ENCODE results near the gene MAP7D1. TPM values are rescaled to one million over a fixed set of nuclear protein-coding genes. Genes with fewer than 3 reads are reported as not detected.
"Not testable (repeated sequence)": the region's sequence is repeated elsewhere in the genome, so short reads cannot be mapped to it uniquely, and the experiment has no call there.

Gene MAP7D1
- total RNA-seq, 1 donor from 2014 or later, result 93.8 TPM

- no peak for DNase-seq (ENCODE audit: extremely low spot score in 2 of 2)
- Histone ChIP-seq H3K9me3 (no peaks in the 10 kb centered on the region), H3K27me3 (no peaks in the 10 kb centered on the region), H3K4me1 (peaks cover 73% of the 10 kb centered on the region), H3K36me3 (no peaks in the 10 kb centered on the region), H3K4me3 (peak overlapping the region; percentile 94 to 99), H3K27ac (peak overlapping the region; percentile 100)
- intact Hi-C loops (cut with DNase I), result loop anchor here (10.0 kb wide), 3 partner anchors 67 to 227 kb away; partner anchors contain the start of genes STK40 and THRAP3
- no peak for TF ChIP-seq POLR2A (IDR thresholded peaks at IDR 0.05)
- TF ChIP-seq, protein P1, sequence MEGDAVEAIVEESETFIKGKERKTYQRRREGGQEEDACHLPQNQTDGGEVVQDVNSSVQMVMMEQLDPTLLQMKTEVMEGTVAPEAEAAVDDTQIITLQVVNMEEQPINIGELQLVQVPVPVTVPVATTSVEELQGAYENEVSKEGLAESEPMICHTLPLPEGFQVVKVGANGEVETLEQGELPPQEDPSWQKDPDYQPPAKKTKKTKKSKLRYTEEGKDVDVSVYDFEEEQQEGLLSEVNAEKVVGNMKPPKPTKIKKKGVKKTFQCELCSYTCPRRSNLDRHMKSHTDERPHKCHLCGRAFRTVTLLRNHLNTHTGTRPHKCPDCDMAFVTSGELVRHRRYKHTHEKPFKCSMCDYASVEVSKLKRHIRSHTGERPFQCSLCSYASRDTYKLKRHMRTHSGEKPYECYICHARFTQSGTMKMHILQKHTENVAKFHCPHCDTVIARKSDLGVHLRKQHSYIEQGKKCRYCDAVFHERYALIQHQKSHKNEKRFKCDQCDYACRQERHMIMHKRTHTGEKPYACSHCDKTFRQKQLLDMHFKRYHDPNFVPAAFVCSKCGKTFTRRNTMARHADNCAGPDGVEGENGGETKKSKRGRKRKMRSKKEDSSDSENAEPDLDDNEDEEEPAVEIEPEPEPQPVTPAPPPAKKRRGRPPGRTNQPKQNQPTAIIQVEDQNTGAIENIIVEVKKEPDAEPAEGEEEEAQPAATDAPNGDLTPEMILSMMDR (IDR thresholded peaks at IDR 0.05), result no peak
- TF ChIP-seq POLR2AphosphoS5 (IDR thresholded peaks at IDR 0.05; ENCODE audit: insufficient read depth in 1 of 2, low read depth in 1 of 2), result no peak
Measured at GRCh38 chr1:36157973-36158826, 2.2 kb downstream of the MAP7D1 start.

GRCh38 chr1:36158827-36159252 is 2.9 kb downstream of the MAP7D1 start:
- H3K4me1 ChIP-seq, result peaks cover 77% of the 10 kb centered on the region

DNA sequence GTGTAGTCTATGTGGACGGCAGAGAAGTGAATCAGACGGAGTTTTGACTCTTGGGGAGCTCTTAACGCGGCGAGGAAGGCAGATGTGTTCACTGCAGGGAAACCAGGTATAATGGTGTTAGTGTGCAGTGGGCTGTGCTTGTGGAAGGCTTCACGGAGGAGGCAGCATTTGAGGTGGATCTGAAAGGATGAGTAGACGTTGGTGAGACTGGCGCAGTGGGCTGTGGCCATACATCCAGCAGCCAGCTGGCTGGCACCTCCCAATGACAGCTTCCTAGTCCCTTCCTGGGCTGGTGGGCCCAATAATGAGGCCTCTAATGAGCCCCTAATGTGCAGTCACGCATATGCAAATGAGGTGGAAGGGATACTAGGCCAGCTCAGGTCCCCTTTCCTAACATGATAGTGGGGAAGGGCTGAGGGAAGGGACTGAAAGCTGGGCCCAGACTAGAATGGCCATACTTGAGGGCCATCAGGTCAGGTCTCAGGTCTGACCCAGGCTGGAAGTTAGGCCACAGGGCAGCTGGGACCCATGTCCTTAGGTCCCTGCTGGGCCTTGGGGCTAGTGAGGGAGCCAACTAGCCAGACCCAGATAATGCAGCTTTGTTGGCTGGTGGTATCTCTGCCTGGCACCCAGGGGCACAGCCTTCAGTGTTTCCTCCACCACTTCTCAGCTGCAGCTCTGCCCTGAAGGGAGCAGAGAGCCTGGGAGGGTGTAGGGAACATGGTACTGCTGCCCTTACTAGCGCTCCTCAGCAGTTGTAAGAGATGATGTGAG is 3.8 kb downstream of the MAP7D1 start:
- no peaks in the 10 kb centered on the region for H3K9me3 ChIP-seq
- H3K27me3 ChIP-seq, result no peaks in the 10 kb centered on the region
- TF ChIP-seq POLR2A (IDR thresholded peaks at IDR 0.05) (no peak), POLR2AphosphoS5 (IDR thresholded peaks at IDR 0.05; ENCODE audit: insufficient read depth in 1 of 2, low read depth in 1 of 2) (no peak)
- TF ChIP-seq, protein P1 (IDR thresholded peaks at IDR 0.05), result no peak
- H3K27ac ChIP-seq, result peak overlapping the region; percentile 90
- H3K4me1 ChIP-seq, result peaks cover 83% of the 10 kb centered on the region
- no peak for DNase-seq (ENCODE audit: extremely low spot score in 2 of 2)
- H3K36me3 ChIP-seq, result no peaks in the 10 kb centered on the region
- intact Hi-C loops (cut with DNase I), result loop anchor here (10.0 kb wide), 3 partner anchors 65 to 225 kb away; partner anchors contain the start of genes STK40 and THRAP3
- peak overlapping the region in 1 of 2 donors; percentile 56 for H3K4me3 ChIP-seq

More at GRCh38 chr1:36158827-36159252, 2.9 kb downstream of the MAP7D1 start:
- not testable (repeated sequence) for H3K27me3 ChIP-seq; H3K9me3 ChIP-seq; H3K4me3 ChIP-seq; DNase-seq (ENCODE audit: extremely low spot score in 2 of 2); H3K36me3 ChIP-seq
- H3K27ac ChIP-seq, result peak overlapping the region; percentile 100
- intact Hi-C loops (cut with DNase I), result loop anchor here (10.0 kb wide), 3 partner anchors 66 to 226 kb away; partner anchors contain the start of genes STK40 and THRAP3

- H3K4me3 ChIP-seq, result peak overlapping the region; percentile 39 to 56
Measured at GRCh38 chr1:36160388-36160948, 4.5 kb downstream of the MAP7D1 start.

More at GRCh38 chr1:36160388-36160948, 4.5 kb downstream of the MAP7D1 start:
- H3K36me3 ChIP-seq, result no peaks in the 10 kb centered on the region
- H3K27me3 ChIP-seq, result no peaks in the 10 kb centered on the region
- H3K9me3 ChIP-seq, result no peaks in the 10 kb centered on the region
- TF ChIP-seq, protein P1 (IDR thresholded peaks at IDR 0.05), result no peak
- TF ChIP-seq POLR2AphosphoS5 (IDR thresholded peaks at IDR 0.05; ENCODE audit: insufficient read depth in 1 of 2, low read depth in 1 of 2) (no peak), POLR2A (IDR thresholded peaks at IDR 0.05) (no peak)
- DNase-seq (ENCODE audit: extremely low spot score in 2 of 2), result no peak
- H3K27ac ChIP-seq, result peak overlapping the region; percentile 90
- H3K4me1 ChIP-seq, result peaks cover 76% of the 10 kb centered on the region
- intact Hi-C loops (cut with DNase I), result no loop called here
